WTC11 (cell line): ENCODE results near the gene ARPC1A.

Experiments
- CBFB ChIP-seq: sonication (generic); formaldehyde crosslinking; IDR thresholded peaks from 2 replicates; pipeline ENCODE4 v1.8.1; 2022; ENCODE audit warnings: mild to moderate bottlenecking, low read depth, missing genetic modification reagents
- CREB1 ChIP-seq: sonication (generic); formaldehyde crosslinking; IDR thresholded peaks from 2 replicates; pipeline ENCODE4 v1.8.0; 2023; ENCODE audit warnings: mild to moderate bottlenecking, missing genetic modification reagents
- NR1H2 ChIP-seq: sonication (generic); formaldehyde crosslinking; IDR thresholded peaks from 2 replicates; pipeline ENCODE4 v1.9.0; 2021; ENCODE audit warnings: mild to moderate bottlenecking, moderate library complexity, missing genetic modification reagents
- RELA ChIP-seq: sonication (generic); formaldehyde crosslinking; IDR thresholded peaks from 2 replicates; pipeline ENCODE4 v1.8.1; 2022; ENCODE audit warnings: missing genetic modification reagents, mild to moderate bottlenecking, borderline replicate concordance
- SP1 ChIP-seq: sonication (generic); formaldehyde crosslinking; conservative IDR thresholded peaks from 2 replicates; pipeline ENCODE4 v1.8.1; 2022; ENCODE audit warnings: missing genetic modification reagents
- ZNF121 ChIP-seq: sonication (generic); formaldehyde crosslinking; IDR thresholded peaks from 2 replicates; pipeline ENCODE4 v1.8.0; 2023; ENCODE audit warnings: missing genetic modification reagents
- ZNF263 ChIP-seq: sonication (generic); formaldehyde crosslinking; IDR thresholded peaks from 2 replicates; pipeline ENCODE4 v1.8.1; 2022; ENCODE audit warnings: low read depth, mild to moderate bottlenecking, moderate library complexity, missing genetic modification reagents
- TF ChIP-seq, protein P1 (sequence below): sonication (generic); formaldehyde crosslinking; IDR thresholded peaks from 2 replicates; pipeline ENCODE4 v1.8.0; 2023; ENCODE audit warnings: missing genetic modification reagents, mild to moderate bottlenecking, borderline replicate concordance
- TF ChIP-seq, protein P2 (sequence below): sonication (generic); formaldehyde crosslinking; IDR thresholded peaks from 2 replicates; pipeline ENCODE4 v1.8.1; 2023; ENCODE audit warnings: mild to moderate bottlenecking, missing genetic modification reagents, moderate library complexity
- TF ChIP-seq, protein P3 (sequence below): sonication (generic); formaldehyde crosslinking; IDR thresholded peaks from 2 replicates; pipeline ENCODE4 v1.8.1; 2022; ENCODE audit warnings: low read depth, mild to moderate bottlenecking, moderate library complexity, missing genetic modification reagents, borderline replicate concordance
- TF ChIP-seq, protein P4 (sequence below): sonication (generic); formaldehyde crosslinking; conservative IDR thresholded peaks from 2 replicates; pipeline ENCODE4 v1.8.1; 2022; ENCODE audit warnings: mild to moderate bottlenecking, missing genetic modification reagents
- TF ChIP-seq, protein P5 (sequence below): fragments of 200-600 bp; IDR thresholded peaks from 2 replicates; pipeline ENCODE4 v1.8.0; 2022; ENCODE audit warnings: antibody characterized with exemption
- TF ChIP-seq, protein P6 (sequence below): sonication (generic); formaldehyde crosslinking; IDR thresholded peaks from 2 replicates; pipeline ENCODE4 v1.8.0; 2022; ENCODE audit warnings: mild to moderate bottlenecking, missing genetic modification reagents
- TF ChIP-seq, protein P7 (sequence below): sonication (generic); formaldehyde crosslinking; conservative IDR thresholded peaks from 2 replicates; pipeline ENCODE4 v1.8.1; 2023; ENCODE audit warnings: mild to moderate bottlenecking, low read depth, missing genetic modification reagents, moderate library complexity

DNA sequence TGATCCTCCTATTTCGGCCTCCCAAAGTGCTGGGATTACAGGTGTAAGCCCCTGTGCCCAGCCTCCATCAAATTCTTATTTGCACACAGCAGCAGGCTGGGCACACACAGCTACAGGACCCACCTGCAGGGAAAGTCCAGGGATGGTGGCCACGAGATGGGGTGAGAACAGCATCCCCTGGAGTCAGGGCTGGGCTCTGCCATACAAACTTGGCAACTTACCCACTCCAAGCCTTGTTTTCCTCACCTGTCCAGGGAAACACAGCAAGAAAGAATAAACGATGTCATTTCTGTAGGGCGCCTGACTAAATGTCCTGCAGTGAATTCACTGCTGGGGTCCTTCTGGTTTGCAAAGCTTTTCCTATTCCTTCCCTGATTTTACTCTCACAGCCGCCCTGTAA, 47.5 kb upstream of the ARPC1A start:
- TF ChIP-seq, protein P1, sequence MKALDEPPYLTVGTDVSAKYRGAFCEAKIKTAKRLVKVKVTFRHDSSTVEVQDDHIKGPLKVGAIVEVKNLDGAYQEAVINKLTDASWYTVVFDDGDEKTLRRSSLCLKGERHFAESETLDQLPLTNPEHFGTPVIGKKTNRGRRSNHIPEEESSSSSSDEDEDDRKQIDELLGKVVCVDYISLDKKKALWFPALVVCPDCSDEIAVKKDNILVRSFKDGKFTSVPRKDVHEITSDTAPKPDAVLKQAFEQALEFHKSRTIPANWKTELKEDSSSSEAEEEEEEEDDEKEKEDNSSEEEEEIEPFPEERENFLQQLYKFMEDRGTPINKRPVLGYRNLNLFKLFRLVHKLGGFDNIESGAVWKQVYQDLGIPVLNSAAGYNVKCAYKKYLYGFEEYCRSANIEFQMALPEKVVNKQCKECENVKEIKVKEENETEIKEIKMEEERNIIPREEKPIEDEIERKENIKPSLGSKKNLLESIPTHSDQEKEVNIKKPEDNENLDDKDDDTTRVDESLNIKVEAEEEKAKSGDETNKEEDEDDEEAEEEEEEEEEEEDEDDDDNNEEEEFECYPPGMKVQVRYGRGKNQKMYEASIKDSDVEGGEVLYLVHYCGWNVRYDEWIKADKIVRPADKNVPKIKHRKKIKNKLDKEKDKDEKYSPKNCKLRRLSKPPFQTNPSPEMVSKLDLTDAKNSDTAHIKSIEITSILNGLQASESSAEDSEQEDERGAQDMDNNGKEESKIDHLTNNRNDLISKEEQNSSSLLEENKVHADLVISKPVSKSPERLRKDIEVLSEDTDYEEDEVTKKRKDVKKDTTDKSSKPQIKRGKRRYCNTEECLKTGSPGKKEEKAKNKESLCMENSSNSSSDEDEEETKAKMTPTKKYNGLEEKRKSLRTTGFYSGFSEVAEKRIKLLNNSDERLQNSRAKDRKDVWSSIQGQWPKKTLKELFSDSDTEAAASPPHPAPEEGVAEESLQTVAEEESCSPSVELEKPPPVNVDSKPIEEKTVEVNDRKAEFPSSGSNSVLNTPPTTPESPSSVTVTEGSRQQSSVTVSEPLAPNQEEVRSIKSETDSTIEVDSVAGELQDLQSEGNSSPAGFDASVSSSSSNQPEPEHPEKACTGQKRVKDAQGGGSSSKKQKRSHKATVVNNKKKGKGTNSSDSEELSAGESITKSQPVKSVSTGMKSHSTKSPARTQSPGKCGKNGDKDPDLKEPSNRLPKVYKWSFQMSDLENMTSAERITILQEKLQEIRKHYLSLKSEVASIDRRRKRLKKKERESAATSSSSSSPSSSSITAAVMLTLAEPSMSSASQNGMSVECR (CRISPR knock-in tag) = no peak
- TF ChIP-seq RELA (CRISPR knock-in tag) = no peak
- TF ChIP-seq, protein P2, sequence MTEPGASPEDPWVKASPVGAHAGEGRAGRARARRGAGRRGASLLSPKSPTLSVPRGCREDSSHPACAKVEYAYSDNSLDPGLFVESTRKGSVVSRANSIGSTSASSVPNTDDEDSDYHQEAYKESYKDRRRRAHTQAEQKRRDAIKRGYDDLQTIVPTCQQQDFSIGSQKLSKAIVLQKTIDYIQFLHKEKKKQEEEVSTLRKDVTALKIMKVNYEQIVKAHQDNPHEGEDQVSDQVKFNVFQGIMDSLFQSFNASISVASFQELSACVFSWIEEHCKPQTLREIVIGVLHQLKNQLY = no peak
- no peak for TF ChIP-seq SP1 (CRISPR knock-in tag)
- TF ChIP-seq, protein P3, sequence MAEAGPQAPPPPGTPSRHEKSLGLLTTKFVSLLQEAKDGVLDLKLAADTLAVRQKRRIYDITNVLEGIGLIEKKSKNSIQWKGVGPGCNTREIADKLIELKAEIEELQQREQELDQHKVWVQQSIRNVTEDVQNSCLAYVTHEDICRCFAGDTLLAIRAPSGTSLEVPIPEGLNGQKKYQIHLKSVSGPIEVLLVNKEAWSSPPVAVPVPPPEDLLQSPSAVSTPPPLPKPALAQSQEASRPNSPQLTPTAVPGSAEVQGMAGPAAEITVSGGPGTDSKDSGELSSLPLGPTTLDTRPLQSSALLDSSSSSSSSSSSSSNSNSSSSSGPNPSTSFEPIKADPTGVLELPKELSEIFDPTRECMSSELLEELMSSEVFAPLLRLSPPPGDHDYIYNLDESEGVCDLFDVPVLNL (CRISPR knock-in tag) = no peak
- no peak for TF ChIP-seq CBFB
- TF ChIP-seq, protein P4, sequence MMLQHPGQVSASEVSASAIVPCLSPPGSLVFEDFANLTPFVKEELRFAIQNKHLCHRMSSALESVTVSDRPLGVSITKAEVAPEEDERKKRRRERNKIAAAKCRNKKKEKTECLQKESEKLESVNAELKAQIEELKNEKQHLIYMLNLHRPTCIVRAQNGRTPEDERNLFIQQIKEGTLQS = no peak
- TF ChIP-seq, protein P5, sequence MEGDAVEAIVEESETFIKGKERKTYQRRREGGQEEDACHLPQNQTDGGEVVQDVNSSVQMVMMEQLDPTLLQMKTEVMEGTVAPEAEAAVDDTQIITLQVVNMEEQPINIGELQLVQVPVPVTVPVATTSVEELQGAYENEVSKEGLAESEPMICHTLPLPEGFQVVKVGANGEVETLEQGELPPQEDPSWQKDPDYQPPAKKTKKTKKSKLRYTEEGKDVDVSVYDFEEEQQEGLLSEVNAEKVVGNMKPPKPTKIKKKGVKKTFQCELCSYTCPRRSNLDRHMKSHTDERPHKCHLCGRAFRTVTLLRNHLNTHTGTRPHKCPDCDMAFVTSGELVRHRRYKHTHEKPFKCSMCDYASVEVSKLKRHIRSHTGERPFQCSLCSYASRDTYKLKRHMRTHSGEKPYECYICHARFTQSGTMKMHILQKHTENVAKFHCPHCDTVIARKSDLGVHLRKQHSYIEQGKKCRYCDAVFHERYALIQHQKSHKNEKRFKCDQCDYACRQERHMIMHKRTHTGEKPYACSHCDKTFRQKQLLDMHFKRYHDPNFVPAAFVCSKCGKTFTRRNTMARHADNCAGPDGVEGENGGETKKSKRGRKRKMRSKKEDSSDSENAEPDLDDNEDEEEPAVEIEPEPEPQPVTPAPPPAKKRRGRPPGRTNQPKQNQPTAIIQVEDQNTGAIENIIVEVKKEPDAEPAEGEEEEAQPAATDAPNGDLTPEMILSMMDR = no peak
- TF ChIP-seq, protein P6, sequence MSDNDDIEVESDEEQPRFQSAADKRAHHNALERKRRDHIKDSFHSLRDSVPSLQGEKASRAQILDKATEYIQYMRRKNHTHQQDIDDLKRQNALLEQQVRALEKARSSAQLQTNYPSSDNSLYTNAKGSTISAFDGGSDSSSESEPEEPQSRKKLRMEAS (CRISPR knock-in tag) = no peak
- TF ChIP-seq, protein P7, sequence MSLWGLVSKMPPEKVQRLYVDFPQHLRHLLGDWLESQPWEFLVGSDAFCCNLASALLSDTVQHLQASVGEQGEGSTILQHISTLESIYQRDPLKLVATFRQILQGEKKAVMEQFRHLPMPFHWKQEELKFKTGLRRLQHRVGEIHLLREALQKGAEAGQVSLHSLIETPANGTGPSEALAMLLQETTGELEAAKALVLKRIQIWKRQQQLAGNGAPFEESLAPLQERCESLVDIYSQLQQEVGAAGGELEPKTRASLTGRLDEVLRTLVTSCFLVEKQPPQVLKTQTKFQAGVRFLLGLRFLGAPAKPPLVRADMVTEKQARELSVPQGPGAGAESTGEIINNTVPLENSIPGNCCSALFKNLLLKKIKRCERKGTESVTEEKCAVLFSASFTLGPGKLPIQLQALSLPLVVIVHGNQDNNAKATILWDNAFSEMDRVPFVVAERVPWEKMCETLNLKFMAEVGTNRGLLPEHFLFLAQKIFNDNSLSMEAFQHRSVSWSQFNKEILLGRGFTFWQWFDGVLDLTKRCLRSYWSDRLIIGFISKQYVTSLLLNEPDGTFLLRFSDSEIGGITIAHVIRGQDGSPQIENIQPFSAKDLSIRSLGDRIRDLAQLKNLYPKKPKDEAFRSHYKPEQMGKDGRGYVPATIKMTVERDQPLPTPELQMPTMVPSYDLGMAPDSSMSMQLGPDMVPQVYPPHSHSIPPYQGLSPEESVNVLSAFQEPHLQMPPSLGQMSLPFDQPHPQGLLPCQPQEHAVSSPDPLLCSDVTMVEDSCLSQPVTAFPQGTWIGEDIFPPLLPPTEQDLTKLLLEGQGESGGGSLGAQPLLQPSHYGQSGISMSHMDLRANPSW (CRISPR knock-in tag) = no peak
- no peak for TF ChIP-seq CREB1
- TF ChIP-seq ZNF121 (CRISPR knock-in tag) = no peak
- TF ChIP-seq ZNF263 (CRISPR knock-in tag) = no peak
- TF ChIP-seq NR1H2 (CRISPR knock-in tag) = no peak
